Stimulated activated naive CD8-positive, alpha-beta T cell treated with anti-CD3 and anti-CD28 coated beads, Interleukin-15, Interleukin-2, amounts not matched to agents 100 U/mL and 50 U/mL, for 24 hours (primary cell): ENCODE data around the gene MRPL28.
A peak's percentile ranks its signal among the peaks of the same experiment; 100 is the strongest.
"Not testable (repeated sequence)": the region's sequence is repeated elsewhere in the genome, so short reads cannot be mapped to it uniquely, and the experiment has no call there.

Experiments
- ATAC-seq: fragments of 150-1000 bp; cut with Tn5 transposase; one replicate; pipeline ENCODE4 v1.10.0; 2021
- DNase-seq: peaks from one replicate; pipeline ENCODE4 v3.0.0; 2021

Gene MRPL28

GRCh38 chr16:340370-341091 lies 29.8 kb downstream of the MRPL28 start:
- no peak for ATAC-seq

GRCh38 chr16:339680-340079 lies 30.7 kb downstream of the MRPL28 start:
- ATAC-seq, result peak; percentile 25
- no peak for DNase-seq

More at GRCh38 chr16:340370-341091, 29.8 kb downstream of the MRPL28 start:
- DNase-seq, result no peak

DNA sequence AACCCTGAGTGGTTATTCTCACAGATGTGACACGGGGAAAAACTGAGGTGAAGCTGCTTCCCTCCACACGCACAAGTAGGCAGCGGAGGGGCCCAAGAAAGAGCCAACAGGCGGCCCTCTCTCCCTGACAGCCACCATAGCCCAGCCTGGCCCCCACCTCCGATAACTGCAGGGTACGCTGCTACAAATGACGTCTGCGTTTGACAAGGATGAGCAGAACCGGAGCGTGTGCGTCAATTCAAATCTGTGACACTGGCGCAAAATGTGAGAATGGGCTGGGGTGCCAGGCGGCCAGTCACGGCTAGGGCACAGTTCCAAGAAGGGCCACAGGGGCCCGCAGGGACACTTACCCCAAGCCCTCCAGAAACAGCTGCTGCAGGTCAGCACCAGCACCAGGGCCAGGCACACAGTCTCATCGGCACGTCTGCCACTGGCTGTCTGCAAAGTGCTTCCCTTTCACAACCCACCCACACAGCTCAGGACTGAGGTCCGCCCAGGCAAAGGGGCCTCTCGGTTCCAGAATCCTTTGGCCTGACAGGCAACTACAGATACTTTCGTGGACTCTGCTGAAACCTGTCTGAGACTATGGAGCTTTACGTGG lies 32.3 kb downstream of the MRPL28 start:
- DNase-seq (no peak), ATAC-seq (no peak)

DNA sequence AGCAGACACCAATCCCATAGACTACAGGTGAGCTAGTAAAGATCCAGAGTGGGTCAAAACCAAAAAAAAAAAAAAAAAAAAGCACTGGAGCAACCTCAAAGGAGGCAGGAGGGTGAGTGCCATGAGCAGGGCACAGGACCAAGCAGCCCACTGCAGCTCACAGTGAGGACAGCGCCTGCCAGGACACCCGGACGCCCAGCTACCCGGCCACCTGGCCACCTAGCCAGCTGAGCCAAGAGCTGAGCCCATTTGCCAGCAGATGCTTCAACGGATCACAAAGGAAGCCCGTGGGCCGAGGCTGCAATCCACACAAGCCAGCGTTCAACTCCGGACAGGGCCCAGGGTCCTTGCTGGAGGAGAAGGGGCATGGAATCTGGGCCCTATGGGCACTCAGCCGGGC lies 32.9 kb downstream of the MRPL28 start:
- no peak for ATAC-seq
- no peak for DNase-seq

DNA sequence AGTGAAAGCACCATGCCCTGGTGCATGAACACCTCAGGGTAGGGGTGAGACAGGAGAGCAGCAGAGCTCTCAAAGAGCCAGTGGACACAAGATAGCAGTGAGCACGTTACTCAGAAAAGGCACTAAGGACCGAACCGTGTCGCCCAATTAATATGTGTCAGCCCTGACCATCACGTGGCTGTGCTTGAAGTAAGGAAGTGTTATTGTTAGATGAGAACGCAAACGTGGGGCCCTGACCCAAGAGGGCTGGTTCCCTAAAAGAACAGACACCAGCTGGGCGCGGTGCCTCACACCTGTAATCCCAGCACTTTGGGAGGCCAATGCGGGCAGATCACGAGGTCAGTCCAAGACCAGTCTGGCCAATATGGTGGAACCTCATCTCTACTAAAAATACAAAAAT lies 34.1 kb downstream of the MRPL28 start:
- ATAC-seq (no peak), DNase-seq (no peak)

- DNase-seq, ATAC-seq: not testable (repeated sequence)
Measured at GRCh38 chr16:334861-335632, 35.3 kb downstream of the MRPL28 start.

DNA sequence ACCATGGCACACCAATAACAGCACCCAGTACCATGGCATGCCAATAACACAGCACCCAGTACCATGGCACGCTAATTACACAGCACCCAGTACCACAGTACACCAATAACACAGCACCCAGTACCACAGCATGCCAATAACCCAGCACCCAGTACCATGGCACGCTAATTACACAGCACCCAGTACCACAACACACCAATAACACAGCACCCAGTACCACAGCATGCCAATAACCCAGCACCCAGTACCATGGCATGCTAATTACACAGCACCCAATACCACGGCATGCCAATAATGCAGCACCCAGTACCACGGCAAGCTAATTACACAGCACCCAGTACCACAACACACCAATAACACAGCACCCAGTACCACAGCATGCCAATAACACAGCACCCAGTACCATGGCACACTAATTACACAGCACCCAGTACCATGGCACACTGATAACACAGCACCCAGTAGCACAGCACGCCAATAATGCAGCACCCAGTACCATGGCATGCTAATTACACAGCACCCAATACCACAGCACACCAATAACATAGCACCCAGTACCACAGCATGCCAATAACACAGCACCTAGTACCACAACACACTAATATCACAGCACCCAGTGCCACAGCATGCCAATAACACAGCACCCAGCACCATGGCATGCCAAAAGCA lies 36.0 kb downstream of the MRPL28 start:
- DNase-seq, ATAC-seq: not testable (repeated sequence)

GRCh38 chr16:333406-334094 lies 36.8 kb downstream of the MRPL28 start:
- ATAC-seq (no peak), DNase-seq (no peak)

DNA sequence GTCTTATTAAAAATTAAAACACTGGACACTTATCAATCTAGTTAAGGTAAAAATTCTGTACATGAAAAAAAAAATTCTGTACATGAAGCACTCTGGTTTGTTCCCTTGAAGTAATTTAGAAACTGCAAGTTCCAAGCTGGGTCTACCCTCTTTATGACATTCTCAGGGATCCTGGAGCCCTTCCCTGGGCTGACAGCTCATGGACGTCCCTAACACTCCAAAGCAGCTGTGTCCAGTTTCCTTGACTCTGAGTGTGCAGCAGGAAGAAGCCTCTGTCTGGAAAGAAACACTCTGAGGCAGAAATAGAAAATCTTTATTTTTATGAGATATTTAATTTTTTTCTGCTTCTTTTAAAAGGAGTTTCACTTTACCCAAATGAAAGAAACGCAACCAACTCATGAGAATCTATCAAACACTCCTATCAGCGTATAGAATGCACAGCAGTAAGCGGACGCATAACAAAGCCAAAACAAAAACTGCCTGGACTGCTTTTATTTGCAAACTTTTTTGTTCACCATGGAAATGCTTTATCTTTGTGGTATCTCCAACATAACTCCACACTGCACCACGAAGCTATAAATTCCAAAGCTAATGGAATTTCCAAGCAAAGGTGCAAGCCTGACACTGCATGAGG lies 39.0 kb downstream of the MRPL28 start:
- not testable (repeated sequence) for ATAC-seq, DNase-seq

- DNase-seq (no peak), ATAC-seq (no peak)
Measured at GRCh38 chr16:330741-331140, 39.6 kb downstream of the MRPL28 start.

- DNase-seq (no peak), ATAC-seq (no peak)
Measured at GRCh38 chr16:325375-326145, 44.8 kb downstream of the MRPL28 start.

DNA sequence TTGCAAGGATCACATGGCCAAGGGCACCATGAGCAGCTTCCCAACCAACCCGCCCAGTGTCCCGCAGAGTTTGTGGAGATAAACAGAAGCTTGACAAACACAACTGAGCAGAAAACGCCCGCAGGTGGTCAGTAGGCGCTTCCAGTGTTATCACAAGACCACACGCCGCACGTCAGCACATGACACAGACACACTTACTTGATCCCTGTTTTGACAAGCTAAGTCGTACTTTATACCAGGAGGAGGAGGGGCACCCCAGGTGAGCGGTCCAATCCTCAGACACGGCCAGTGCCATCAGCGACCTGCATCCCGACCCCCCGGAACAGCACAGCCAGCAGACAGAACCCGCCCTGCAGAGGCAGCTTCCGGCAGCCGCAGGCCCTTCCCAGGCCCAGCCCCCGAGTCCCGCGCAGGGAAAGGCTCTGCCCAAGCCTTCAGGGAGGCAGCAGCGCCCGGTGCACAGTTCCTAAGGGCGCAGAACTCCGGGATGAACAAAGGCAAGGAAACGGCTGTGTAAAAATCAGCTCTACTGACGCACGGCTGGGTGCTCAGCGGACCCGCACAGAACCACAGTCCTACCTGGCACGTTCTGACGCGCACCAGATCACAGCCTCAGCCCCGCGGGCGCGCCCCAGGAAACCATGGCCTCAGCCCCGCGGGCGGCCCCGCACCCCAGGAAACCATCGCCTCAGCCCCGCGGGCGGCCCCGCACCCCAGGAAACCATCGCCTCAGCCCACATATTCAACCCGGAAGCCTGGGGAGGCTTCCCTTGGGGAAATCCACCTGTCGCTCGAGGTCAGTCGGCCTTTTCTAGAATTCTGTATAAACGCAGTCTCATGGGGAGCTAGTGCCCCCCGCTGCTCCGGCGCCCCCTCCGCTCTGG lies 45.6 kb downstream of the MRPL28 start:
- ATAC-seq (peak; percentile 30), DNase-seq (peak; percentile 64)

DNA sequence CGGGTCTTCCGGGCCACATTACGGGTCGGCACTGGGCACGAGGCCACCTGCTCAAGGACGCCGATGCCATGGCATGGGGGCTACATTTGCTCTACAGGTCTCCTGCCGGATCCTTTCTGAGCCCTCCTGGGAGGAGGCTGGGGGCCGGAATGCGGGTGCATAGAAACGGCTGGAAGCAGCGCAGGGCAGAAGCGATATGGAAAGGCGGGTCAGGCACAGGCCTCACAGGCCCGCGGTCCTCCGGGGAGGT lies 46.2 kb downstream of the MRPL28 start:
- DNase-seq, result no peak
- no peak for ATAC-seq

DNA sequence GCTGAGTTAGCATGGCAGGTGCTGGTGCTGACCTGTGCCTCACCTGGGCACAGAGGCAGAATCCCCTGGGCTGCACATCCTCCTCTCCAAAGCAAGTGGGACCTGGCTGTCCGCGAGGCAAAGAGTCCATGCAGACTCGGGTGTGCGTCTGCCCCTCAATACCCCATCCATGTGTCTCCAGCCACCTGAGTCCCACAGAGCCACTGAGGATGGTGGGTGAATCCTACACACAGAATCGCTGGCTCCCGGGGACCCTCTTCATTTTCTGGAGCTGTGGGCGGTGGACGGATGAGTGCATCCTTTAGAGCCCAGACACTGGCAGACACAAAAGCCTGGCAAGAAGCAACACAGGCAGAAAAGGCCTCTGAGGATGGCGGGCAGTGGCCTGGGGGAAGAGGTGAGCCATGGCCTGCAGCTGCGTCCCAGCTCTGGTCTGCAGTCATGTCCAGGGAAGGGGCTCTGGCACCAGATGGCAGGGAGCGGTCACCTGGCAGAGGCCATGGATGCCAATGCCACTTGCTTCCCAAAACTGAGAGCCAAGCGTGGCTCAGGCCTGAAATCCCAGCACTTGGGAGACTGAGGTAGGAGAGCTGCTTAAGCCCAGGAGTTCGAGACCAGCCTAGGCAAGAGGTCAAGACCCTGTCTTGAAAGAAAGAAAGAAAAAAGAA lies 47.7 kb downstream of the MRPL28 start:
- no peak for DNase-seq
- no peak for ATAC-seq

DNA sequence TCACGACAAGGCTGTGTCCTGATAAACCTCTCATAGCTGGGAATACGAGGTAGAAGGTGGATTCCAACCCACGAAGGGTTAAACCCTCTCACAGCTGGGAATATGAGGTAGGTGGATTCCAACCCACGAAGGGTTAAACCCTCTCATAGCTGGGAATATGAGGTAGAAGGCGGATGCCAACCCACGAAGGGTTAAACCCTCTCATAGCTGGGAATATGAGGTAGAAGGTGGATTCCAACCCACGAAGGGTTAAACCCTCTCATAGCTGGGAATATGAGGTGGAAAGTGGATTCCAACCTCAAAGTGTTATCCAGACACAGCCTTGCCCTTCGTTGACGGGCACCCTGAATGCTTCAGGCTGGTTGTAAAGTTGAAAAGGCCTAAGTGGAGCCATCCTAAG lies 48.8 kb downstream of the MRPL28 start:
- DNase-seq, result no peak

DNA sequence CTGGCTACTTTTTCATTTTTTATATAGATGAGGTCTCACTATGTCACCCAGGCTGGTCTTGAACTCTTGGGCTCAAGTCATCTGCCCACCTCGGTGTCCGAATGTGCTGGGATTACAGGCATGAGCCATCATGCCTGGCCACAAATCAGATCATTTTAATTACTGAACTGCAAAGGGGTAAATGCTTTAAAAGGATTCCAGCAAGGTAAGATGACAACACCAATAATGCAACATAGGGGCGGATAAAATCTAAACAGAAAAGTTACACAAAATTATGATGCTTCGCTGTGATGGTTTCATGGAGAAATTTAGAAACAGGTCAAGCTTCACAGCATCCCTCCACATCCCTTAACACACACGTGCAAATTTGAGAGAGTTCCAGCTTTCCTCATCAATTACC lies 50.1 kb downstream of the MRPL28 start:
- ATAC-seq (no peak), DNase-seq (no peak)

More for the DNA sequence above, 48.8 kb downstream of the MRPL28 start:
- no peak for ATAC-seq

DNA sequence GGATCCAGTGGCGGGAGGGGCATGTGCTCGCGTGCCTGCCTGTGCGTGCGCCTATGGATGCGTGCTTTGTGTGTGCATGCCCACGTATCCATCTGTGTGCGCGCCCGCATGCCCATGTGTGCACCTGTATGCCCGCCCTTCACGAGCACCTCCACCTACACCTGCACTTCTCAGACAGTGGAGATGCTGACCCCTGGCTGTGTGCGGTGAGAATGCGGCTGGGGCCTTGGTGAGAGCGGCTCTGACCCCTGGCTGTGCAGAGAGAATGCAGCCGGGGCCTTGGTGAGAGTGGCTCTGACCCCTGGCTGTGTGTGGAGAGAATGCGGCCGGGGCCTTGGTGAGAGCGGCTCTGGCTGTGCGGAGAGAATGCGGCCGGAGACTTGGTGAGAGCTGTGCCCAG lies 51.7 kb downstream of the MRPL28 start:
- ATAC-seq (no peak), DNase-seq (peak; percentile 16)

- no peak for DNase-seq
- no peak for ATAC-seq
Measured at GRCh38 chr16:317583-317982, 52.8 kb downstream of the MRPL28 start.
